HuH-7.5 (cell line): Measurements from ENCODE around the gene PHACTR3.
"Not testable (repeated sequence)": the region's sequence is repeated elsewhere in the genome, so short reads cannot be mapped to it uniquely, and the experiment has no call there.

Source experiments
- DNase-seq: peaks from one replicate; pipeline ENCODE4 v3.0.0; 2011; ENCODE audit warnings: low spot score

Gene PHACTR3

GRCh38 chr20:59829786-59830664 is 225.7 kb downstream of the PHACTR3 start:
- no peak for DNase-seq

DNA sequence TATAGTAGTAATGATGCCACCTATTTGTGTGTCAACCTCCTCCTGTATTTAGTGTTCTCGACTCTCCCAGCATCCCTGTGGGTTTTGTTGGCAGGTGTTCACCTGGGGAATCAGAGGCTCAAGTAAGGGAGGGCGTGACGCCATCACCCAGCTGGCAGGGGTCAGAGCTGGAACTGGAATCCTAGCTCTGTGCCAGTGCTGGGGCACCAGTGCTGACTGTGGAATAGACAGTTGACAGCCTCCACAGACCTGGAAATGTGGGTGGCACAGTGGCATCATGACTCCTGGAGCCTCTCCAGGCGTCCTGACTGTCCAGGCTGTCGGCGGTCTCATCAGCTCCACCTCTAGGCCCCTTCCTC is 226.3 kb downstream of the PHACTR3 start:
- no peak for DNase-seq

GRCh38 chr20:59831024-59831915 is 226.9 kb downstream of the PHACTR3 start:
- no peak for DNase-seq

DNA sequence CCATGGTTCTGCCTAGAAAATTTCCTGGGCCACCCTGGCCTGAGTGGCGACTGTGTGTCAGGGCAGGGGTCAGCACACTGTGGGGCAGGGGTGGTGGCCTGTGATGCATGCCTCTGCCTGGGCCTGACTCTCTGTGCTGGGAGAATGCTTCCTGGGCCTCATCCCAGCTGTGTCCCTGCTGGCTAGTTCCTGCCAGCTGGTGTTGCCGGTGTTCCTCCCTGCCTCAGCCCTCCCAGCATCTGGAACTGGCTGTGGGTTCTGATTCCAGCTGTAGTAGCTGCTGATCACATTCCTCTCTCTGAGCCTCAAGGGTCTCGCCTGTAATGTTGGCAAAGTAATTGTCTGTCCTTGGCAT is 227.6 kb downstream of the PHACTR3 start:
- no peak for DNase-seq

- no peak for DNase-seq
Measured at GRCh38 chr20:59832406-59833363, 228.3 kb downstream of the PHACTR3 start.

- DNase-seq = no peak
Measured at GRCh38 chr20:59835057-59835447, 230.7 kb downstream of the PHACTR3 start.

DNA sequence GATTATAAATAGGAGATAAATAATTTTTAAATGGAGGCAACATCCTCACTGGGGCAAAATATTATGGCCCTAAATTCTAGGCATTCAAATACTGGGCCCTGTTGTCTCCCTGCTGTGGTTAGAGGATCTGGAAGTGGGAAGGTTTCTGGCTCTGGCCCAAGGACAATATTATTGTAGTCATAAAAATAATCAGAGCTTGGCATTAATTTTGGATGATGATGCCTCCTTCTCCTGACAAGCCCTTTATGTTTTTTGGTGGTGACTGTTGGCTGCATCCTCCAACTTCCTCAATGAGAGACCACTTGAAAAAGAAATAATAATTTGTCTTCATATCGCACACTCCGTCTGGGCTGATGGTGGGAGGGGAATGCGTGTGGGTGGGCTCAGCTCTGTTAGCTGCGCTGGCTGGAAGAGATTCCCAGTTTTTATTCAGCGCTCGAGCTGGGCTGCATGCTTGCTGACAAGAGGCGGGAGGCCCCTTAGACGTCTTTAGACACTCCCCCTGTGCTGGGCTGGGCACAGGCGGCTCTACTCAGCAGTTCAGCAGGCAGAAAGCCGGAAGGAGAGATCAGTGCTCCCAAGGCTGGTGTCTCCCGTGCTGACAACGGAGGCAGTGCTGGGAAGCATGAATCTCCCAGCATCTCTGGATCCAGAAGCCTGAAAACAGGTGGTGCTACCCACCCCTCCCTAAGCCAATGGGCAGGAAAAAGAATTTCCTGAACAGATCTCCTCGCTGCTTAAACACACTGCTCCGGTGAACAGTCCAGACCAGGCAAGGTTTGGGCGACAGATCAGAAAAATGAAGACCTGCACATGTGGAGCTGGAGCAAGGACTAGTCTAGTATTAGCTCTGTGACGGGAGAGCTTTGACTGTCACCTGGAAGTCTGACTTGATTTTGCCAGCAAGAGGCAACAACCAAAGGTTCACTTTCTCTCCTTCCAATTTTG is 231.4 kb downstream of the PHACTR3 start:
- DNase-seq = no peak

DNA sequence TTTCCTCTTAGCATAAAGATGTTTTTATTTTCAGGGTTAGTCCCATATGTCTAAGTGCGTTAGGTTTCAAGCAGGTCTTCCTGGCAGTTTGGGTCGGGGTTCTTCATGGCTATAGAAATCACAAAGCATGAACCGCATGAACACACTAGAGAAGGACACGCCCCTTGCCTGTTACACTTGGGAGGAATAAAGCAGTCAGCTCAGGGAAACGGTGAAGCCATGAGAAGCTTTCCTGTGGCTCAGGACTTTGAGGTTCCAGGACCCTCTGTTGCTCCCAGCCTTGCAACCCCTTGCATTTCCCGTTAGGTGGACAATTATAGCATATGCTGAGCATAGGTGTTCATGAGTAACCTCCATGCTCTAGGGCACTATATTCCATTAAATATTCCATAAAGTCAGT is 232.4 kb downstream of the PHACTR3 start:
- no peak for DNase-seq

GRCh38 chr20:59837623-59838394 is 233.5 kb downstream of the PHACTR3 start:
- no peak for DNase-seq

DNA sequence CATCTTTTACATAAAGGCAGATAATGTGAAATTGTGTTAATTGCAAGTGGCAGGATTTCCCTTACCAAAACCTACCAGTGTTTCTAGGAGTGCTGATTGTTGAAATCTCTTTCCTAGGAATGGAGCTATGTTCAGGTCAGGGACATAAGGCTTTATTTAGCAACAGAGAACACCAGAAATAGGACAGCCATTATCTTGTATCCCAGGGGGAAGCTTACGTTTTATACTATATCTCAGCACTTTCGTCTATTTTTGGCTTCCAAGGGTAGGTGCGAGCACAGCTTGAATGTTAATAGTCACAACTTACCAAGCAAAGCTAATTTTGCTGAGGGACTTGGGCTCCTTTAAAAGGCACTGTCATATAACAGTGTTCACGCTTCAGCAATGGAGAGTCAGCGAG is 235.1 kb downstream of the PHACTR3 start:
- no peak for DNase-seq

GRCh38 chr20:59845472-59845871 is 241.1 kb downstream of the PHACTR3 start:
- DNase-seq = no peak

DNA sequence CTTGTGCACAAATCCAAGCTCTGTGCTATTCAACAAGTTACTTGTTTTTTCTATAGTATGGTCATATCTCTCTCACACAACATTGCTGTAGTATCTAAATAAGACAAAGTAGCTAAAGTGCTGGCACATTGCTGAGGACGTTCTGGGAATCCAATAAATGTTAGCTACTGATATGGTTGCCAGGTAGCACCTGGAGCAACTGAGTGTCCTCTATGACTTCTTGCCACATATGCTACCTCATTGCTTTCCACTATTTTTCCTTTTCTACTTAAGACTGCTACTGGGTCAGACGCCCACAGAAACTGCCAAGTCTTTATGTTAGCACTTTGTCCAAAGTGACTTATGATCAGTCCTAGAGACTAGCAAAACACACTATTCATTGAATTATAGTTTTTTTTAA is 243.8 kb downstream of the PHACTR3 start:
- no peak for DNase-seq

DNA sequence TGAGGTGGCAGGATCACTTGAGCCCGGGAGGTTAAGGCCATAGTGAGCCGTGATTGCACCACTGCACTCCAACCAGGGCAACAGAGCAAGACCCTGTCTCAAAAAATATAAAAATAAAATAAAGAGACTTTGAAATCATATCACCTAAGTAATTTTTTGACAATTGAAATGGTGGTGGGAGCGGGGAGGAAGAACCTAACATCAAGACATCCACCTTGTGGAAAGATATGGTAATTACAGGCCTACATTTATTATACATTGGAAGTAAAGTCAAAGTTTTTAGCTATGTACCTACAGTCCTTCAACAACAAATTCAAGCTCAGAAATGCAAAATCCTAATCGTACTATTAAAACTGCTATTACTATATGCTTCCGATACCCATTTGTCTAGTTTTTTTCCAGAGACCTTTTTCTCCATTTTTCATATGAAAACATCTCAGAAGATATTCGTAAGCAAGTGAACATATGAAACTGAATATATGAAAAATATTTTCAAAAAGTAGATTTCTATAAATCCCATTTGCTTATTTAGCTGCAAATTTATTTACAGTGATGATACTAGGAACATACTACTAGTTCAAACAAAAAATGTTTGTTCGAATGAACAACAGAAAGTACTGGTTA is 245.8 kb downstream of the PHACTR3 start:
- no peak for DNase-seq

DNA sequence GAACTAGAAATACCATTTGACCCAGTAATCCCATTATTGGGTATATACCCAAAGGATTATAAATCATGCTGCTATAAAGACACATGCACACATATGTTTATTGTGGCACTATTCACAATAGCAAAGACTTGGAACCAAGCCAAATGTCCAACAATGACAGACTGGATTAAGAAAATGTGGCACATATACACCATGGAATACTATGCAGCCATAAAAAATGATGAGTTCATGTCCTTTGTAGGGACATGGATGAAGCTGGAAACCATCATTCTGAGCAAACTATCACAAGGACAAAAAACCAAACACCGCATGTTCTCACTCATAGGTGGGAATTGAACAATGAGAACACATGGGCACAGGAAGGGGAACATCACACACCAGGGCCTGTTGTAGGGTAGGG is 252.2 kb downstream of the PHACTR3 start:
- DNase-seq = not testable (repeated sequence)

GRCh38 chr20:59856941-59857340 is 252.6 kb downstream of the PHACTR3 start:
- not testable (repeated sequence) for DNase-seq

DNA sequence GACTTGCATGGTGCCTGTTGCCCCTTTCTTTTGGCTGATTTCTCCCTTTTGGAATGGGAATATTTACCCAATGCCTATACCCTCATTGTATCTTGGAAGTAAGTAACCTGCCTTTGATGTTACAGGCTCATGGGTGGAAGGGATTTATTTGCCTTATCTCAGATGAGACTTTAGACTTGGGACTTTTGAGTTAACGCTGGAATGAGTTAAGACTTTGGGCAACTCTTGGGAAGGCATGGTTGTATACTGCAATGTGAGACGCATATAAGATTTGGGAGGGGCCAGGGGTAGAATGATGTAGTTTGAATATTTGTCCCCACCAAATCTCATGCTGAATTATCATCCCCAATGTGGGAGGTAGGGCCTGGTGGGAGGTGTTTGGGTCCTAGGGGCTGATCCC is 253.6 kb downstream of the PHACTR3 start:
- DNase-seq = no peak

GRCh38 chr20:59858425-59858824 is 254.1 kb downstream of the PHACTR3 start:
- DNase-seq = no peak

GRCh38 chr20:59861401-59861800 is 257.1 kb downstream of the PHACTR3 start:
- DNase-seq = no peak

DNA sequence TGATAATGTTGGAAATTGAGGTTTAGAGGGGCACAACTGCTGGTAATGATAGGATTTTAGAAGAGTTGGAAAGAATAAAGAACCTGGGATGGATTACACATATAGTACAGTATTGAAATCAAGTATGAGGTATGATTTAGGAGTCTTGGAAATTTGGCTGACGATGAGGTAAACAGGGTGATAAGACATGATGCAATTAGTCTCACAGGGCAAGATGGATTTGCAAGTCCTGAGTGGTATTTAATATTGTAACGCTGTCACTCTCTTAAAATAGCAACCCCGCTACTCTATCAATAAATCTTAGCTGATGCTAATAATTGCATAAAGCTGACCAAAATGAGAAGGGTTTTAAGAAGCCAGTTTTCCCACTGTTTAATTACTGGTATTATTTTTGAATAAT is 258.7 kb downstream of the PHACTR3 start:
- no peak for DNase-seq

DNA sequence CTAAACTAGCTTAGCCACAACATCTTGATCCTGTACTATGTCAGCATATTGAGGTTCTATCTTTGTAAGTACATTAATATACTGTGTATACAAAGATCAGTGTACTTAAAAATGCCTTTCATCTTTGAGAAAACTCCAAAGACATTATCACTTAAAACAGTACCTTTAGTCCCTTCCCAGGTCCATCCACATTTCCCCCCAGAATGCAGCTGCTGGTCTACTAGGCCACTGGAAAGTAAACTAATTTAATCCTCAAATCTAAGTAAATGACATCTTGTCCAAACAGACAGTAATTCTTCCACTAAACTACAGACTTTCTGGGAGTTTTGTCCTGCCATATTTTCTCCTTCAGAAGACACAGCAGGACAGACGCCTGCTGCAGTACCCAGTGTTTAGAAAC is 260.4 kb downstream of the PHACTR3 start:
- no peak for DNase-seq
